CMK (cell line): ENCODE data around the gene PKD1L1.
"Not testable (repeated sequence)": the region's sequence is repeated elsewhere in the genome, so short reads cannot be mapped to it uniquely, and the experiment has no call there.

Experiments used
- DNase-seq: peaks from one replicate; pipeline ENCODE4 v3.0.0-alpha.2; 2010; ENCODE audit warnings: low read depth

Gene PKD1L1

DNA sequence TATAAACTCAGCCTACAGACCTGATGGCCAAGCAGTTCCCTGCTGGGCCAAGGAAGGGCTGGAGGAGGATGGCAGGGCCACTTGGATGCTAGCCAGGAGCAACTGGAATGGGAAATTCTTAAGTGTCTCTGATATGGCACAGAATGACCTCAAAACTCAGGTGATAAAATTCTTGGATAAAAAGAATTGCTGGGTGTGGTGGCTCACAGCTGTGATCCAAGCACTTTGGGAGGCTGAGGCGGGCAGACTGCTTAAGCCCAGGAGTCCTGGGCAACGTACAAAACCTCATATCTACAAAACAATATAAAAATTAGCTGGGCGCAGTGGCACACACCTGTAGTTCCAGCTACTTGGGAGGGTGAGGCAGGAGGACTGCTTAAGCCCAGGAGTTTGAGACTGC lies 14.0 kb upstream of the PKD1L1 start:
- DNase-seq, result no peak

DNA sequence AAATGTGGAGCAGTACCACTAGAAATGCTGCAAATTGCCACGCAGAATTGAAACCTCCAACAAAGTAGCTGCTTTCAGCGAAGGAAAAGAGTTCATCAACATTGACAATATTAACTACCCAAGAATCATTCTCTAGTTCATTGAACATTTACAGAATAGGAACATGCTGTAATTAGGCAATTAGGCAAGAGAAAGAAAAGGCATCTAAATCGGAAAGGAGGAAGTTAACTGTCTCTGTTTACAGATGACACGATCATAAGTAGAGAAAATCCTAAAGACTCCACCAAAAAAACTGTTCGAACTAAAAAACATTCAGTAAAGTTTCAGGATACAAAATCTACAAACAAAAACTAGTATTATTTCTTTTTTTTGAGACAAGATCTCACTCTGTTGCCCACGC lies 8.9 kb upstream of the PKD1L1 start:
- DNase-seq, result no peak

DNA sequence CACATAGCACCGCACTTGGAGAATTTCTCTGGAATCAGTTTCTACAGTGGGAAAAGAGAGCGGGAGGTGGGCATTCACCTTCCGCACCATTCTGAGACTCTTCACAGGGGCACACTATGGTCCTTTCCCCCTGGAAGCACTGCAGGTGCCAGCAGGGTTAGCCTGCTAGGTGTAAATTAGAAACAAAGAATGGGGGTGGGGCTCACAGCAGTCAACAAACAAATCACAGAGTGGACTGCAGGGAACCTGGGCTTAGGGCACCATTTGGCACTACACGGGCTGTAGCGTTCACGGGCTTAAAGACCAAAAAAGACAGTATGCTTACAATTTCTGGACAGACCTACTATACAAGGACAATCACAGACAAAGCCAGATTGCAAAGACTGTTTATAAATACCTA lies 8.0 kb upstream of the PKD1L1 start:
- no peak for DNase-seq

DNA sequence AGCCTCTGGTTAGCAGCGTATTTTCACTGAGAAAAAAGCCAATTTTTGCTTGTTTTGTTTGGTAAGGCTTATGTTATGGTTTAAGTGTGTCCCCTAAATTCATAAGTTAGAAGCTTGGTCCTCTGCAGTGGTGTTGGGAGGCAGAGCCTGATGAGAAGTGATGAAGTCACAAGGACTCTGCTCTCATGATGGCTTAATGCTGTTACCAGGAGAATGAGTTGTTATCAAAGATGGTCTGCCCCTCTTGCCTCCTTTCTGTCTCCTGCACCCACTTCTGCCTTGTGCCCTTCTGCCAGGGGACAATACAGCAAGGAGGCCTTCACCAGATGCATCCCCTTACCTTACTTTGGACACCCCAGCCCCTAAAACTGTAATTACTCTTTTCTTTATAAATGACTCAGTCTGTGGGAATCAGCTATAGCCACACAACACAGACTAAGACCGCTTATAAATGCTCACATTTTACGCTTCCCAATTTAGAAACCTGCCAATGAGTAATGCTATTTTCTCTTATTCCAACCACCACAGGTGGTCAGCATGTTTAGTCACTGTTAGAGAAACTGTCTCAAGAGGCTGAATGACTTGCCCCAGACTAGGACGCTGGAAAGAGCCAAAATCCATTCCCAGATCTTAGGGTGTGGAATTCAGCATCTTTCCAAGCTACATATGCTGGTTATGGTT lies 6.1 kb upstream of the PKD1L1 start:
- no peak for DNase-seq

DNA sequence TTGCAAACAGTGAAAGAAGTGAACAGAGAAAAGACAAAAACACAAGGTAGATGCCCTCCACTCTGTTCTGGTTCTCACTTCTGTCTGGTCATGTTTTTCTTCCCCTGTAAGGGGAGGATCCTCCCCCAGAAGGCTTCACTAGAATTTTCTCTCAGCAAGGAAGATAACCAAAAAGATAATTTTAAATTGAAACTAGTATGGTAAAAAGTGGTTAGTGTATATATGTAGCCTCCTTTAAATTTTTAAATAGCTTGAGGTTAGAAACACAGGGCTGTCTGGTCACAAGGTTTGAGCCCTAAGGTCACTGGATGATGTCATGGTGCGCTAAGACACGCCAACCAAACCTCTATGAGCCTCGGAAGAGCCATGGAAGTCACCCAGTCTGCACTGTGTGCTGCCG lies 5.6 kb upstream of the PKD1L1 start:
- DNase-seq, result no peak

DNA sequence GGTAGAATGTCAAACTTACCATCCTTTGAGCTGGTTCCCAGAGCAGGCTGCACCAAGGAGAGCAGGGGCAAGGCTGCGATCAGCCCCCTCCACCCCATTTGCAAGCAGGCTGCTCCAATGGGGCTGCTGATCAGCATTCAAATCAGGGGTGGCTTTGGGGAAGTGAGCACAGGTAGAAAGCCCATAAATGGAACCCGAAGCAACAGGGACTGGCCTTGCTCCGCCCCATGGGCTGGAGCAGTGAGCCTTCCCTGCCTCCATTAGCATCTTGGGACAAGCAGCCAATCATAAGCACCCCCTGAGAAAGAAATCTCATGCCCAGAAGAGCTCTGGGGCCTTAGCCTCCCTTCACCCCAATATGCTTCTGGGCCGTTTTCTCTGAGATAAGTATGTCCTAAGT lies 4.0 kb upstream of the PKD1L1 start:
- no peak for DNase-seq

DNA sequence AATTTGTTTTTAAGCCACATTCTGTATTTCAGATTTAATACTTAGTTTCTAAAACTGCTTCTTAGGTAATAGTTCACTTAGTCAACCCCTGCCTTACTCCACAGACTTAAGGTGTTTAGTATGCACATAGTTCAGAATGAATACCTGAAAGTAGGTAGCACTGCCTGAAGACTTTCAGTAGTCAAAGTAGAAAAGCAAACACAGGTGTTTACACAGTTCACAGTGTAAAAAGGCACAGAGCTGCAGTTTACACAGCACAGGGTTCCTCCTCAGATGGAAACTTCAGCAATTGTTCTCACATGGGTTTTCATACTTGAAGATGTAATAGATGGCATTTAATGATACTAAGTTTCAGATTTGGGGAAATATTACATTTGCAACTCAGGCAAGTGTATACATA lies 3.1 kb upstream of the PKD1L1 start:
- no peak for DNase-seq

DNA sequence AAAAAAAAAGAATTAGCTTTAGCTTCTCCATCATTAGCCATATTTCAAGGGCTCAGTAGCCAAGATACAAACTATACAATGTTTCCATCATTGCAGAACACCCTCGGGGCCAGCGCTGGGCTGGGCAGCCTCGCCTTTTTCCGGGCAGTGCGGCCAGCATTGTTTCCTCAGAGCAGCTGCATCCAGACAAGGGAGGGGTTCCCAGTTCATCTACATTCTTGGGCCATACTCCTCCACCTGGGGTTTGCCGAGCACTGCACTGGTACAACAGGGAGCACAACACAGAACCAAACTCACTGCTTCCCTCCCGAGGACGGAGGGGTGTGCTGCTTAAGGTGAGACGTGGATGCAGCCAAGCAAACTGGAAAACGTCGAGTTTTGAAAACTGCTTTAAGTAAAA lies 2.4 kb upstream of the PKD1L1 start:
- DNase-seq, result no peak

DNA sequence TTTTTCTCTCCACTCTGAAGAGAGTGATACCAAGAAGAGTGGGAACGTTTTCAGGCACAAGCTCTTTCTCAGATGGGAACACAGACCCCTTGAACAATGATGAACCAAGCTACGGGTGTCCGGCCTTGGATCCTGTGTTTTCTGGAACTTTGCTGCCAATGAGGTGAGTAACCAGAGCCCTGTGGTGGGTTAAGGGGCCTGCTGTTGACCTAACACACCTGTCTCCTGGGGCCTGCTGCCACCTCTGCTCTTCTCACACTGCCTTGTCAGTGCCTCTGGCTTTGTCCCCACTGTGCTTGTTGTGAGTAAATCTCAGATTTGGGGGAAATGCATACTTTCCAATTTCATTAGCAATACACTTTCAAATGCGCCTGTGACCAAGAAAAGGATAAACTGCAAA lies 1.4 kb upstream of the PKD1L1 start:
- no peak for DNase-seq

DNA sequence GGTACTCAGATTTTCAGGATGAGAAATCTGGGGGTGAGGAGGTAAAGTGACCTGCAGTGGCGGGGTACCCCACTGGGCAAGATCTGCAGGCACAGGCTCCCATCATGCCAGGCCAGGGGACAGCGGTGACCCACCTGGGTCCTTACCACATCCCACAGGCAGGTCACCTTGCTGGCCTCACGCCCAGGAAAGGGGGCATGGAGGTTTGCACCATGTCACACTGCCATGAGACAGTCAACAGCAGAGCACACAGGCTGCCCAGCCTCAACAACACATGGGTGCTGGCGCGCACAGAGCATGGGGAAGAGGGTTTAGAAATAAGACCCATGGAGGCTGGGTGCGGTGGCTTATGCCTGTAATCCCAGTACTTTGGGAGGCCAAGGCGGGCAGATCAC lies 914 bp downstream of the PKD1L1 start:
- no peak for DNase-seq

DNA sequence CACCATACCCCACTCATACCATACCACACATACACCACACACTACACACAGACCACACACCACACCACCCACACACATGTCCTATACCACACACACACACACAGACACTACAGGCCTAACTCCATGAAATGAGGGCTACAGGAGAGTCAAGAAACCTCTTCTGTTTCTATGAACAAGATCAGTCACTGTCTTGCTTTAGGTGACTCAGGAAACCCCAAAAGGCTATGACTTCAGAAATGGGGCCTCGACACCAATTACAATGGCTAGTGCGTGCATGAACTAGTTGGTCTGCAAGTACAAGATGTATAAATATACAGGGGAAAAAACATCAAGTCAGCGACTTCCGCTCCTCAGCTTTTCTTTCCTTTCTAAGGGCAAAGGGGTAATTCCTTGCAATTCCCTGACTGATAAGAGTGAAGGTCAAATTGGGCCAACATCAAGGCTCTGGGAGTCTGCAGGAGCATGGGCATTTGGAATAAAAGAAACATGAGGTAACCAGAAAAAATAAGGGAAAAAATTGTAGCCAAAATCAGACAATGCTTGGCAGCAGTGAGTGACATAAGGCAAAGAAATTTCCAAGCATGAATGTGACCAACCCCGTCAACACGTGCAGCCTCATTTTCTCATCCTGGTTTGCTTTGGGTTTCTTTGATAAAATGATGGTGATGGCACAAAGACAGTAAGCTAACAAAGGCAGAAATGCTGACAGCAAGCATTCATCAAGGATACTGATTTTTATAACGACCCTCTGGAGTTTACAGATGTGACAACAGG lies 1.5 kb downstream of the PKD1L1 start:
- no peak for DNase-seq

DNA sequence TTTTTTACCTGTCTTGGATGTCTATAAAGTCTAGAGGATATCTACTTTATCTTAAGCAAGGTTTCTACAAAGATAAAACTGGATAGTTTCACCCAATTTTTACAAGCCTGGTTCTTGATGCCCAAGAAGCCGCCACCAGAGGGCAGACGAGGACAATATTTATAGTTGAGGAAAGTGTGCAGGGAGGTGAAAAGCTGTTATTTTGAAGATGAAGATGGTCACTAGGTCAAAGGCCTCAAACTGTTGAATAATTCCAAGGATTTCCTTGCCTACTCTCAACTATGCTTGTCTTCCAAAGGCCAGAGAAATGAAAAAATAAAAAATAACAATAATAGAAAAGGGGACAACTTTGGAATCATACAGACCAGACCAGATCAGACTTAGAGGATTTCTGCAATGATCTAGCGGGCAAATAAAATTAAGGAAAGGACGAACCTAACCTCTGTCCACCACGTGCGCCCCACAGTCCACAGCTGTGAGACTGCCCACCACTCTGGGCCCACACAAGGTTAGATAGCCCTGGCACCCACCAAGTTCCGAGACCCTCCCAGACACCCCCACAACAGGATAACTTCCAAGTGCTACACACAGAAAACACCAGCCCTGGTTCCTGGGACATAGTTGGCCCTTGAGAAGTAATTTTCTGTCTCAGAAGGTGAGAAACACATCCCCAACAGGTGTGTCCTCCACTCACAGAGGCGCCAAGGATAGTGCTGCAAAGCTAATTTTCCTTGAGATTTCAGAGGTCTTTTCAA lies 2.8 kb downstream of the PKD1L1 start:
- DNase-seq, result peak; percentile 11

DNA sequence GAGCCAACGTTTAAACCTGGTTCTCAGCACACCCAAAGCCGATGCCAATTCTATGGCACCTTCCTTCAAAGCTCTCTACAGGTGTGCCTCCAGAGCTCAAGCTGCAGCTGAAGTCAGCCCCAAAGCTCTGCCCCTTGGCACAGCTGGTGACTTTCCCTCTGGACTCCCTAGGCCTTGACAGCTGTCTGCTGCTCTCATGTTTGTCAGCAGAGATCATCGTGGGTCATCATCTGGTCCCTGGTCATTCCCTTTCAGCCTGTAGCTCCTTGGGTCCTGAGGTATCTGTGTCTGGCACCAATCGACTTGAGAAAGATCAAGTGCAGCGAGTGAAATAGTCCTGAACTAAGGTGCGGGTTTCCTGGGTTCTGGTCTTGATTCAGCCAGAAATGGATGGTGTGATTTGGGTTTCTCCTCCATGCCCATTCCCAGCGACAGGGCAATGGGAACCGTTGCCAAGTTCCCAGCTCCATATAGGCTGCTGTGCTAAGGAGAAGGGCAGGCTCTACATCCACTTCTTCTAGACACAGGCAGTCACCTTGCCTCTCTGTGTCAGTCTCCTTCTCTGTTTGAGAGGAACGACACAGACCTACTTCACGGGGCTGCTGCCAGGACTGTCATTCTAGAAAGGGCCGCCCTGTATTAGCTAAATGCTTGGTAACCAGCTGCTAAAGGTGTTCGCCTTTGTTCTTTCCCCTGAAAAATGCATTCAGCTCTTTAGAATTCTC lies 3.6 kb downstream of the PKD1L1 start:
- no peak for DNase-seq

DNA sequence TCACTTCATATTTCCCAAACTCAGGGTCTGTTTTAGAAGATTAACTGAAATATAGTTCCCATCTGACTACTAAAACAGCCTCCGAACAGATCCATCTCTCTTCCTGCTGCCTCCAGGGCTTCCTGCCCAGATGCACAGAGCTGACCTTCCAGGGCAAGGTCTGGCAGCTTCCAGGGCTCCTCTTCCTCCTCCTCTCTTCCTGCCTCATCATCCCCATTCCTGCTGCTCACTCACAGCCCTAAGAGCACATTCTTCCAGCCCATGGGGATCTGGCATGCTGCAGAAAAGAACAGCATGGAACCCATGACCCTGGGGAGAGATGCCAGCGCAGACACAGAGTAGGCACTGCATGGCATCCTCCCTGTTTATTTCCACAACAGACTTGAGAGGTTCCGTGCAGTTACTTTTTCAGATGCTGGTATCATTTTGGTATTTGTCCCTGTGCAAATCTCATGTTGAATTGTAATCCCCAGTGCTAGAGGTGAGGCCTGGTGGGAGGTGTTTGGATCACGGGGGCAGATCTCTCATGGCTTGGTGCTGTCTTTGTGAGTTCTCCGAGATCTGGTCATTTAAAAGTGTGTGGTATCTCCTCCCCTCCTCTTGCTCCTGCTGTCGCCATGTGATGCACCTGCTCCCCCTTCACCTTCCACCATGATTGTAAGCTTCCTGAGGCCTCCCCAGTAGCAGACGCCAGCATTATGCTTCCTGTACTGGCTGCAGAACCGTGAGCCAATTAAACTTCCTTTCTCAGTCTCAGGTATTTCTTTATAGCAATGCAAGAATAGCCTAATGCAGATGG lies 4.4 kb downstream of the PKD1L1 start:
- DNase-seq, result no peak

DNA sequence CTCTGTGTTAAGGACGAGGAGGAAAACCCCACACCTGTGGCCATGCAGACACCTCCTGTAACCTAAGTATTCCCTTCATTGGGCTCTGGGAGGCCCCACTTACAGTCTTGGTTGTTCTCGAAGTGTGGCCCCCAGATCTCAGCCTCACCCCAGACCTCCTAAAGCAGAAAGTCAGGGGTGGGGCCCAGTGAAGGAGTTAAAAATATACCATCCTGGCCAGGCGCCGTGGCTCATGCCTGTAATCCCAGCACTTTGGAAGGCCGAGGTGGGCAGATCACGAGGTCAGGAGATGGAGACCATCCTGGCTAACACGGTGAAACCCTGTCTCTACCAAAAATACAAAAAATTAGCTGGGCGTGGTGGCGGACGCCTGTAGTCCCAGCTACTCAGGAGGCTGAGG lies 5.6 kb downstream of the PKD1L1 start:
- DNase-seq, result not testable (repeated sequence)

DNA sequence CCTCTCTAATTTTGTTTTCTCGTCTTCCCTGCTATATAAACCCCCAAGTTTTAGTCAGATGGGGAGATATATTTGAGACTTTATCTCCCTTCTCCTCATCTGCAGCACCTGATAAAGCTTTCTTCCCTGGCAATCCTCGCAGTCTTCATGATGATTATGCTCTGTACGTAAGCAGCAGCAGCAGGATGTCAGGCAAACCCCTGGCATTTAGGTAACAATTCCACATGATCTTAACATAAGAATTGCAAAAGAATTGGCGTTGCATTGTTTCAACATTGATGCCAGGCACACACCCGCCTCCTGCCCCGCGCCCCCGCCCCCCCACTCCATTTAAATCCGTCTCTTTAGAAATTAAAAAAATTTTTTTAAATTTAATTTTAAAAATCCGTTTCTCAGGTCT lies 6.1 kb downstream of the PKD1L1 start:
- no peak for DNase-seq

DNA sequence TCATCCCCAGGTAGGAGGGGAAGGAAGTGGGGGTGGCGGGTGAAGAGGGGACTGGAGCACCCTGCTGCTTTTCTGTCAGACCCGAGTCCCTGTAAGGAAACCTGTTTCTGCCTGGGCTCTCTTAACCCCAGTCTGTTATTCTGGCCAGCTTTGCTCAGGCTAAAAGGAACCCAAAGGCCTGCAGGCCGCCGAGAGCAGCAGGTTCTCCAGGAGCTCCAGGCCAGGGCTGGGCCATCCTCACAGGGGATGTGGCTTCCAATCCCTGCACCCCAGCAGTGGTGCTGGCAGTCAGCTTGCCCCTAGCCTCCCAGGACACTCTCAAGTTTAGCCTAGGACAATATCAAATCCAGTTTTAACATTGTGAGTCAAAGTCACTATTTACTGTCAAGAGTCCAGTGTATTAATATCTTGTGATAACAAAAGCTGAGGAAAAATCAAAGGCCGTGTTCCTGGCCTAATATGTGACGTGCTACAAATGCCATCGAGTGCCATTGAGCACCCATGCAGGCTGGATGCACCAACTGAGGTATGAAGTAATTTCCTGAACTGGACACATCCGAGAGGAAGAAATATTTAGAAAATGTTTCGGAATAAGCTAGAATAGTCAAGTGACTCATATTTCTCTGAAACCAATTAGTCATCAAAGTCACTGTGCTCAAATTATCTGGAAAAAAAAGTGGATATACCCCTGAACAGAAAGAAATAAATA lies 7.0 kb downstream of the PKD1L1 start:
- DNase-seq, result no peak

DNA sequence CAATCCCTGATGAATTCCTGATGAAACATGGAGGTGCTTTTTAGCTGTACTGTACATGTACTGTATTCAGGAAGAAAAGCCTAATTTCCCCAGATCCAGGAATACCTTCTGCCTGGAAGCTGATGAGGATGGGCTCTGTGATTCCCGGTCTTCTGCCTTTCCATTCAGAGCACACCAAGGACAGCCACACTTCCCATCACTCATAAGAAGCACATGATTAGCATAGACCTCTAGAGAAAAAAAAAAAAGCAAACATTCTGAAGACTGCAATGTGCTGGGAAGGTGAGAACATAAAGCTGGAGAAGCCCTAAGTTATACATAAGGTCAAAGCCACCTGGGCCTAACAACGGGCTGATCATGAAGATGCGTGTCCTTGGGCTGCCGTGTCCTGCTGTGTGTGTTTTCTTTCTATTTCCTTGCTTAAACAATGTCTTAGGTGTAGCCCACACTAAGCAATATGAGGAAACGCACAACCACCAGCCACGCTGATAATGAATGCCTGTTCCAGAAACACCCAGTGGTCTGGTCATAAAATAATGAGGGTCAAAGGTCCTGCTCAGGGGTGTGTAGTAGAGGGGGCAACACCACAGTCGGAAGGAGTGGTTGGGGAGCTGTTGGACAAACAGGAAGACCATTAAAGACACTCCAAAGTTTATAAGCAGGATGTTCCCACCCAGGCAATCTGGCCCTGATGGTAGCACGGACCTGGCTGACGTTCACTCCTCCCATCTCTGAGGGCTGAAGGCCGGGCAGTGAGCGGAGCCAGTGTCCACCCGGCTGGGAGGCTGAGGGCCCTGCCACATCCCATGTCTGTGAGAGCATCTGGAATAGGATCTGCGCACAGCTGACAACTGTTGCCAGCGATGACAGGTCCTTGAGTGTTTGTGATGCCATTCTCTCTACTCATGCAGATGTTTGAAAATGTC lies 7.9 kb downstream of the PKD1L1 start:
- DNase-seq, result no peak

DNA sequence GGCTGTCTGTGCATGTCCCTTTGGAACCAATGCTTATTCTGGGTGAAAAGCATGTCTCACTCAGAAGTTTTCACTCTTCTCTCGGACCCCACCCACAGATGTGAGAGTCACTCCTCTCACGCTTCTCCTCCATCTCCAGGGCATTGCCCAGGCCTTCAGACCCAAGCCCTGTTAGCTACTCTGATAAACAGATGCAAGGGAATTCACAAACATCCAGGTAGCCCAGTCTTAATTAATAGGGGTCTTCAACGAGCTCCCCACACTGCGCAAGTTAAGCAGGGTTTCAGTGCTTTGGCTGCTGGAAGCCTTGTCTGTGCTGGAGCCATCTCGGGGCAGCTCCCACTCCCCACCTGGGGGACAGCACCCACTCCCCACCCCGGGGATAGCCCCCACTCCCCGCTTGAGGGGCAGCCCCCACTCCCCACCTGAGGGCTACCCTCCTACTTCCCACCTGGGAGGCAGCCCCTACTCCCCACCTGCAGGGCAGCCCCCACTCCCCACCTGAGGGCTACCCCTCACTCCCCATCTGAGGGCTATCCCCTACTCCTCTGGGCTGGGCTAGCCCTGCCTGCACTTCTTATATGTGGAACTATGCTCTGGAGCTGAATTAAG lies 8.7 kb downstream of the PKD1L1 start:
- DNase-seq, result no peak
